HG02938 (cell line): ENCODE data around the gene CRYBG1.
"Not testable (repeated sequence)": the region's sequence is repeated elsewhere in the genome, so short reads cannot be mapped to it uniquely, and the experiment has no call there.

ENCODE experiments used
- ATAC-seq: cut with Tn5 transposase; IDR thresholded peaks from one replicate; pipeline ENCODE4 v1.9.1; 2021; ENCODE audit warnings: mild to moderate bottlenecking, moderate library complexity; ENCODE audit not compliant: unreplicated experiment

CRYBG1 gene

GRCh38 chr6:106546691-106547414 is 186.3 kb downstream of the CRYBG1 start:
- ATAC-seq: no peak

DNA sequence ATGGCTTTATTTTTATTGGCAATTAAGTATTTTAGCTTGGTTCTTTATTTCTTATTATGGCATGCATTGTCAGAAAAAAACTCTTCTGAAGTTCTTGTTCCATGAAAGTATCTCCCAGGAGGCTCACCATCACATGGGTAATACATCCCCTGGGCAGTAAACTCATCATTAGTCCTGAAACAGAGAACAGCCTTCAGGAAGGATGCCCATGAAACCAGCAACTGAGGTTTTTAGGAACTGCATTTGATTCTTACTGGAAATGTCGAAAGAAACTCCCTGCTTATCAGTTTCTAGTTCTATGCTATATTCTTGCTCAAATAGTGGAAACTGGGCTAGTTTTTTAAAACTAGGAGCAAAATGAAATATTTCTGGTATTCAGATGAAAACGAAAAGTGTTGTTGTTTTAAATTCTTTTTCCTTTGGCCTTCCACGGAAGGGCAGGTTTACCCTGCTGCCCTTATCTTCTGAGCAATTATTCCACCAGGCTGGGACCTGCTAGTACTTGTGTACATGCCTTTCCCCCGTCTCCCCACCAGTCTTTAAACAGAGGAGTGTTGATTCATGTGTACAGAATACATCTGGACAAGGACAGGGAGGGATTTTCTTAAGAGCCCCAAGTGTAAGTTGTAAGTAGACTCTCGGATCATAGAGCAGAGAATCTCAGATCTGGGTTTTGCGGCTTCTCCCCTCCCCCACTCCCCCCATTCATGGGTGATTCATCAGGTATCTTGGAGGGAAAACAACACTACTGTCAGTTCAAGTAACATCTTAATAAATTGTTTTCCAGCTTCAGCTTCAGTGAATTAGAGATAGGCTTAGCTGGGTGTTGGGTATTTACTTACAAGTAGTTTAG is 187.3 kb downstream of the CRYBG1 start:
- ATAC-seq: no peak

DNA sequence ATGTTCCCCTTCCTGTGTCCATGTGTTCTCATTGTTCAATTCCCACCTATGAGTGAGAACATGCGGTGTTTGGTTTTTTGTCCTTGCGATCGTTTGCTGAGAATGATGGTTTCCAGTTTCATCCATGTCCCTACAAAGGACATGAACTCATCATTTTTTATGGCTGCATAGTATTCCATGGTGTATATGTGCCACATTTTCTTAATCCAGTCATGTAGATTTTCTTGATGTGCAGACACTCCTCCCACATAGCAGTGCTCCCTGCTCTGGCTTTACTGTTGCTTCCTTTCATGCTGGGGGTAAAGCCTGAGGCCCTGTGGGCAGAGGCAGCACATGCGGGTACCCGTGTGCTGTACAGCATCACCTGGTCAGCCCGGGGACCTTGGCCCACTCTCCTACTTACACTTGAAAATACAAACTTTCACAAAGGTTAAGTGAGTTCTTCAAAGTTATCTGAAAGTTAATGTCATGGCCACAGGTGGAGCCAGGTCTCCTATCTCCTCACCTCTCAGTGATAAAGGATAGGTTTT is 188.5 kb downstream of the CRYBG1 start:
- ATAC-seq: not testable (repeated sequence)

- no peak for ATAC-seq
These were observed 189.0 kb downstream of the CRYBG1 start for GRCh38 chr6:106549521-106549920.

DNA sequence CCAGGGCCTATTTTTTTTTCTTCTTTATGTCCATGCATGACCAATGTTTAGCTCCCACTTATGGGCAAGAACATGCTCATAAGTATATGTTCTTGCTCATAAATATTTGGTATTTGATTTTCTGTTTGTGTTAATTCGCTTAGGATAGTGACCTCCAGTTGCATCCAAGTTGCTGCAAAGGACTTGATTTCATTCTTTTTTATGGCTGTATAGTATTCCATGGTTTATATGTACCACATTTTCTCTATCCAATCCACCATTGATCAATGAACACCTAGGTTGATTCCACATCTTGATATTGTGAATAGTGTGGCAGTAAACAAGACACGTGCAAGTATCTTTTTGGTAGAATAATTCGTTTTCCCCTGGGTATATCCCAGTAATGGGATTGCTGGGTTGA is 190.6 kb downstream of the CRYBG1 start:
- no peak for ATAC-seq

DNA sequence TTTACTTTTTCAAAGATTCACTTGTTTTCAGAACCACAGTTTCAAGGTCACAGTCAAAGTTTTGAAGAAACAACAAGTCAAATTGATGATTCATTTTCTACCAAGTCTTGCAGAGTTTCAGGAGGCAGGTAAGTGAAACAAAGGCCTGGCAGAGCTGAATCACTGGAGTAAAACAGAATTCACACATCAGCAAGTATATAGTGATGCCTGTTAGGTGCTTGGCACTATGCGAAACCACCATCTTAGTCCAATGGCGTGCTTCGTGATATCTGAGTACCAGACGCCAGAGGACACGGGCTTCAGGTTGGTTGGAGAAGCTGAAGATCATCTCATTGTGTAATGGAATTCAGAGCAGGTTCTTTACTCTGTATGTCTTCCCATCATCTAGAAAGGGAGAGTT is 192.9 kb downstream of the CRYBG1 start:
- no peak for ATAC-seq

GRCh38 chr6:106555767-106556166 is 195.2 kb downstream of the CRYBG1 start:
- ATAC-seq: no peak

GRCh38 chr6:106556368-106556960 is 195.9 kb downstream of the CRYBG1 start:
- ATAC-seq: no peak

DNA sequence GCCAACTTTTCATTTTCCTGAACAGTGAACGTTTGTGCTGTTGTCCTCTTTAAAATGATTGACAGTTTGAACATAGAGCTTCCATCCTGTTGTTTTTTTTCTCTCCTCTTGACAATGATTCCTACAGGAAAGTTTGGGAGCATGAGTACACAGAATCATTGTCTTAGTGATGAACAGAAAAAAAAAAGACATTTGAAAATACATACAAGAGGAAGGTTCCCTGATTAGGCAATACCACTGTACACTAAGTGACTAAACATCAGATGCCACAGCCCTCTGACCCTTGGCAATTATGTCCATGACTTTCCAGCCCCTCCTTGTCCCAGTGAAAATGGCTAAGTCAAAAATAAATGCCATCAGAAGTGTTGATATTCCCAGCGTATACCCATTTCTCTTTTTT is 197.3 kb downstream of the CRYBG1 start:
- no peak for ATAC-seq

GRCh38 chr6:106558364-106558763 is 197.8 kb downstream of the CRYBG1 start:
- ATAC-seq: no peak

DNA sequence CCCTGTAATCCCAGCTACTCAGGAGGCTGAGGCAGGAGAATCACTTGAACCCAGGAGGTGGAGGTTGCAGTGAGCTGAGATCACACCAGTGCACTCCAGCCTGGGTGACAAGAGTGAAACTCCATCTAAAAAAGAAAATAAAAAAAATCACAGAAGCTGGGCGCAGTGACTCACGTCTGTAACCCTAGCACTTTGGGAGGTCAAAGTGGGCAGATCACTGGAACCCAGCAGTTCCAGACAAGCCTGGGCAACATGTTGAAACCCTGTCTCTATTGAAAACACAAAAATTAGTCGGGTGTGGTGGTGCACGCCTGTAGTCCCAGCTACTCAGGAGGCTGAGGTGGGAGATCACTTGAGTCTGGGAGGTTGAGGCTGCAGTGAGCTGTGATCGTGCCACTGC is 199.1 kb downstream of the CRYBG1 start:
- ATAC-seq: not testable (repeated sequence)

GRCh38 chr6:106560996-106561685 is 200.6 kb downstream of the CRYBG1 start:
- ATAC-seq: no peak

- ATAC-seq: no peak
These were observed 201.3 kb downstream of the CRYBG1 start for GRCh38 chr6:106561686-106562405.

GRCh38 chr6:106563614-106564013 is 203.1 kb downstream of the CRYBG1 start:
- no peak for ATAC-seq

DNA sequence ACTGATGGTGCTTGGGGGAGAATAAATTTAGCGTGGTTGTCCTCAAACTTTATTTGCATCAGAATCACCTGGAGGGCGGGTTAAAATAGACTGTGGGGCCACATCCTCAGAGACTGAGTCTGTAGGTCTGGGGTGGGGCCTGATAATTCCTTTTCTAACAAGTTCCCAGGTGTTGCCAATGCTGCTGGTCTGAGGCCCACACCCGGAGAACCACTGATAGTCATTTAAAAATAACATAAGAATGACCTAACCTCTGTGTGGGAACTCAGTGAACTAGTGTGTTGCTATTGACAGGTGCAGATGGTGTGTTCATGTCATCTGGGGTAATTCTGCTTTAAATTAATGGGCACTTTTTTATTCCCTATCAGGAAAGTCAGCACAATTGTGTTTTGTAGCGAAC is 204.0 kb downstream of the CRYBG1 start:
- ATAC-seq: no peak

DNA sequence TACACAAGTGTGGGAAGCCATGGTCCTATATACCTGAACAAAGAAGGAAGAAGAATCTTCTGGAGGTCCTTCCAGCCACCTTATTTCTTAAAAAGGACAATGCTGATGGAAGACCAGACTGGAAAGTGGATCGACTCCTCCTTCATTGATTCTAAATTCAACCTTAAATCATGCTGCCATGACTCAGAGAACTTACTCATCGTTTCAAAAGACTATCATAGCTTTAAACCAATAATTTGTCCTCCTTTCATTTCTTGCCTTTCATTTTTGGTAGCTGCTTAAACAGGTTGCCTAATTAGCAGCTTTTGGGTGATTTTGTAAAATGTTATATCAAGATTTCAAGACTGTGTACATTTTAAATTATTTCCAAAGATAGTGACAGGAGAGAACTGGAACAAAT is 208.0 kb downstream of the CRYBG1 start:
- no peak for ATAC-seq

DNA sequence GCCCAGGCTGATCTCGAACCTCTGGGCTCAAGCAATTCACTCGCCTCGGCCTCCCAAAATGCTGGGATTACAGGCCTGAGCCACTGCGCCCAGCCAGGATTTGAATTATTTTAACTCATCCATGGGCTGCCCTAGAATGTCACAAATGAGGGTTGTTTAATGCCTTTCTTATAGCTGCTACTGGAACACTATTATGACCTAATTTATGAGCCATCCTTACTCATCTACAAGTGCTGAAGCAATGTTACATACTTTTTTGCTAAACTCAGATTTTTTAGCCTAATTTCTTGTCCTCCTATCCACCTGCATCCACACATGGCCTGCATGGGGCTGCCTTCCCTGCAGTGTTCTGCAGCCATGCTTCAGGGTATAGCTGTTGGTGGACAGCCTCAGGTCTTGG is 208.9 kb downstream of the CRYBG1 start:
- ATAC-seq: no peak

DNA sequence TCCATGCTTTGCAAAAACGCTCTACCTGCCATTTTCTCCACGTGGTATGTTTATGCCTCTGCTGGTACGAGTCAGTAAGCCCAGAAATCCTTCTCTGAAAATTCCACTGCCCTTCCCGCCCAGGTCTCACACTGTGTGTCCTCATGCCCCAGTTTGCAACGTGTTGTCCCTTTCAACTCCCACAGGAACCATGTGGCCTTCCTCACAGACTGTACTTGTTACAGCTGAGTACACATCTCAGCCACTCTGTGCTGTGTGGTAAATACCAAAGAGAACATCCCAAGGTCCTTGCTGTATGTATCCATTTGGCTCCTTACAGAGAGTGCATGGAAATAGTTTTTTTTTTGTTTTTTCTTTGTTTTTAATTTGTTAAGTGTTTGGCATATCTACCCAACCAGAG is 211.9 kb downstream of the CRYBG1 start:
- ATAC-seq: no peak

GRCh38 chr6:106572875-106573585 is 212.5 kb downstream of the CRYBG1 start:
- ATAC-seq: no peak
